ENCODE measurements around the gene PLA2G4A.

GRCh38 chr1:186978596-186979556 lies 150.1 kb downstream of the PLA2G4A start:
- TF ChIP-seq, protein P1, sequence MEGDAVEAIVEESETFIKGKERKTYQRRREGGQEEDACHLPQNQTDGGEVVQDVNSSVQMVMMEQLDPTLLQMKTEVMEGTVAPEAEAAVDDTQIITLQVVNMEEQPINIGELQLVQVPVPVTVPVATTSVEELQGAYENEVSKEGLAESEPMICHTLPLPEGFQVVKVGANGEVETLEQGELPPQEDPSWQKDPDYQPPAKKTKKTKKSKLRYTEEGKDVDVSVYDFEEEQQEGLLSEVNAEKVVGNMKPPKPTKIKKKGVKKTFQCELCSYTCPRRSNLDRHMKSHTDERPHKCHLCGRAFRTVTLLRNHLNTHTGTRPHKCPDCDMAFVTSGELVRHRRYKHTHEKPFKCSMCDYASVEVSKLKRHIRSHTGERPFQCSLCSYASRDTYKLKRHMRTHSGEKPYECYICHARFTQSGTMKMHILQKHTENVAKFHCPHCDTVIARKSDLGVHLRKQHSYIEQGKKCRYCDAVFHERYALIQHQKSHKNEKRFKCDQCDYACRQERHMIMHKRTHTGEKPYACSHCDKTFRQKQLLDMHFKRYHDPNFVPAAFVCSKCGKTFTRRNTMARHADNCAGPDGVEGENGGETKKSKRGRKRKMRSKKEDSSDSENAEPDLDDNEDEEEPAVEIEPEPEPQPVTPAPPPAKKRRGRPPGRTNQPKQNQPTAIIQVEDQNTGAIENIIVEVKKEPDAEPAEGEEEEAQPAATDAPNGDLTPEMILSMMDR (optimal IDR thresholded peaks at IDR 0.05 in 1 of 3, IDR thresholded peaks at IDR 0.05 in 1 of 3, conservative IDR thresholded peaks at IDR 0.05 in 1 of 3; ENCODE audit: extremely low read depth in 1 of 3, insufficient read depth in 2 of 3, low read length in 3 of 3): no peak
- no peak for TF ChIP-seq EZH2 (IDR thresholded peaks at IDR 0.05; ENCODE audit: low read length)

All from keratinocyte (primary cell).